GM19395 (cell line): Measurements from ENCODE around the gene CEBPZ.

Experiments used
- ATAC-seq: cut with Tn5 transposase; IDR thresholded peaks from one replicate; pipeline ENCODE4 v1.9.1; 2021; ENCODE audit warnings: mild to moderate bottlenecking, moderate library complexity; ENCODE audit not compliant: unreplicated experiment

Gene CEBPZ

DNA sequence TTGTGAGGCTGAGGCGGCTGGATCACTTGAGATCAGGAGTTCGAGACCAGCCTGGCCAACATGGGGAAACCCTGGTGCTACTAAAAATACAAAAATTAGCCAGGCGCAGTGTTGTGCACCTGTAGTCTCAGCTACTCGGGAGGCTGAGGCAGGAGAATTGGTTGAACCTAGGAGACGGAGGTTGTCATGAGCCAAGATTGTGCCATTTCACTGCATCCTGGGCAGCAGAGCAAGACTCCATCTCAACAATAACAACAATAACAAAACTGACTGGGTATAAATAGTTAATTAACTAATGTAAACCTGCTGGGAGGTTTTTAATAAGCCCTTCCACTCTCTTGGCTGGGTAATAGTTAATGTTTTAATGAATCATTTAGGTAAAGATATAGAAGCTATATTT, 50.8 kb downstream of the CEBPZ start:
- ATAC-seq, result no peak

- ATAC-seq, result no peak
Observed at GRCh38 chr2:37180006-37180639, 51.3 kb downstream of the CEBPZ start.

- no peak for ATAC-seq
Observed at GRCh38 chr2:37173741-37174140, 57.7 kb downstream of the CEBPZ start.

GRCh38 chr2:37171624-37171950, 59.8 kb downstream of the CEBPZ start:
- ATAC-seq, result no peak

DNA sequence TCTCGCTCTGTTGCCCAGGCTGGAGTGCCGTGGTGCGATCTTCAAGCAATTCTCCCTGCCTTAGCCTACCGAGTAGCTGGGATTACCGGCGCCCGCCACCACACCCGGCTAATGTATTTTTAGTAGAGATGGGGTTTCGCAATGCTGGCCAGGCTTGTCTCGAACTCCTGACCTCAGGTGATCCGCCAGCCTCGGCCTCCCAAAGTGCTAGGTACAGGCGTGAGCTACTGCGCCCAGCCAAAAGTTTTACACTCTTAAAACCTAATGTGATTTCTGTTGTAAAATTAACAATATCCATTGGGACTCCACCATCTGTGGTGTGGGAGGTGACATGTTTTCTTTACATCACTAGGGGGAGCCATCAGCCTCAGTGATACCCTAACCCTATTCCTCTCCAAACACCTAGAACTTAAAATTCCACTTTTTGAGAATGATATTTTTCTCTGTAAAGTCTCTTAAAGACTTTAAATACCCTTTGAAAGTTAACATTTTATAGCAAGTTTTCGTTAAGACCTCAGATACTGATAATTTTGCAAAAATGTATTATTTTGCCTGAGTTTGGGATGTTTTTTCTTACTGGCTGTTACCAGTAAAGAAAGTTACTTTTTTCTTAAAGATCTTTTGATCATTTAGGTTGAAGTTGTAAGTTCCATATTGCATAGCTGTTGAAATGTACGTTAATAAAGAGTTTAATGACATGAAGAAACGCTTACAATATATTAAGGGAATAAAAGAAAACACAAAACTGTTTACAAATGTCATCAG, 63.0 kb downstream of the CEBPZ start:
- no peak for ATAC-seq

GRCh38 chr2:37167636-37168180, 63.7 kb downstream of the CEBPZ start:
- ATAC-seq, result no peak

- ATAC-seq, result no peak
Observed at GRCh38 chr2:37164757-37165156, 66.6 kb downstream of the CEBPZ start.

DNA sequence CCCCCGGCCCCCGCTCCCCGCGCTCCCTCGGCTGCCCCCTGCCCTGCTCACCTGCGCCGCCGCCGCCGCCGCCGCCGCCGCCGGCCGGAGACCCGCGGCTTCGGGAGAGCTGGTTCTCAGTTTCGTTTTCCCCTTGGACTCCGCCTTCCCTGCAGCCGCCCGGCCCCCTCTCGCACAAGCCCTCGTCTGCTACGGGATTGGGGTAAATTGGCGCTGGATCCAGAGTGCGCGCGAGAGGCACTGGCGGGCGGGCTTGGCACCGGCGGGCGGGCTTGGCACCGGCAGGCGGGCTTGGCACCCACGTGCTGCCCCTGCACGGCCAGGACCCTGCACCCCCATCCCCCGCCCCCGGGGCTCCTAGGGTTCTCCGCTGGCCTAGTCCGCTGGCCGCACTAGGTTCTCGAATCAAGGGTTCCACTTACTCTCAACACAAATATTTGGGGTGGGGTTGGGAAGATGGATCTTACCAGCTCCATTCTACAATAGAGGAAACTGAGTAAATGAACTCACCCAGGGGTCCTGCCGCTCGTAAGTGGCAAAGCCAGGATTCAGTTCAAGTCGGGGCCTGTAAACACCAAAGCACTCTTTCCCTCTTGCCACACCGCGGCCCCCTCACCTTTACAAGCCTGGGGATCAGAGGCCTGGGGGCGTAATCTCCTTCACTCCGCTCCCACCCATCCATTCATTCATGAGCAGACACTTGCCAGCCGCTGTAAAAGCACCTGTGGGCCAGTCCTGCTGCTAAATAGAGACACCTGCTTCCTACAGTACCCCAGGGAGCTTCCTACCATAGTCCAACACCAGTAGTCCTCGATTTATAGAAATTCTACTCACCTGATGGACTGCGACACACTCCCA, 74.3 kb downstream of the CEBPZ start, which contains the start of gene EIF2AK2:
EIF2AK2 (minus strand) TSS at position 124 of the 858 bp plus-strand sequence. CDS start 9,174 bp downstream, outside the sequence.
- peak; percentile 86 for ATAC-seq

GRCh38 chr2:37156071-37156856, 75.1 kb downstream of the CEBPZ start:
- peak; percentile 31 for ATAC-seq

- ATAC-seq, result no peak
Observed at GRCh38 chr2:37154785-37155184, 76.6 kb downstream of the CEBPZ start.

DNA sequence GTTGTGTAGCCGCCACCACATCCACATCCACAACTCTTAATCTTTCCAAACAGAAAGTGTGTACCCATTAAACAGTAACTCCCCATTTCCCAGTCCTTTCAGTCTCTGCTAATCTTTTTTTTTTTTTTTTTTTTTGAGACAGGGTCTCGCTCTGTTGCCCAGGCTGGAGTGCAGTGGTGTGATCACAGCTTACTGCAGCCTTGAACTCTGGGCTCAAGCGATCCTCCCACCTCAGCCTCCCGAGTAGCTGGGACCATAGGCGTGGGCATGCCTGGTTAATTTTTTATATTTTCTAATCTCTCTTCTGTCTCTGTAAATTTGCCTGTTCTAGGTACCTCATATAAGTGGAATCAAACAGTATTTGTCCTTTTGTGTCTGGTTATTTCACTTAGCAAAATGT, 78.2 kb downstream of the CEBPZ start:
- ATAC-seq, result no peak
